ENCODE results near the gene ASMTL. TPM values are rescaled to one million over a fixed set of nuclear protein-coding genes. Genes with fewer than 3 reads are reported as not detected.
"Not testable (repeated sequence)": the region's sequence is repeated elsewhere in the genome, so short reads cannot be mapped to it uniquely, and the experiment has no call there.

ASMTL gene
- total and polyA plus RNA-seq, 2 donors (not counting 1 experiment from before 2014, with no cell fraction given) = 12.9 to 19.8 TPM

GRCh38 chrX:1450361-1451161 is 2.1 kb downstream of the ASMTL start:
- no peaks in the 10 kb centered on the region for H3K4me1 ChIP-seq (ENCODE audit: control insufficient read depth, extremely low read depth, insufficient read depth, low read length)
- no peaks in the 10 kb centered on the region for H4K20me1 ChIP-seq (ENCODE audit: control insufficient read depth, extremely low read depth, insufficient read depth, low read length)
- H3K27ac ChIP-seq (ENCODE audit: insufficient read depth, low read length) = no peak overlapping the region
- no peaks in the 10 kb centered on the region for H3K36me3 ChIP-seq (ENCODE audit: control insufficient read depth, insufficient read depth, low read length)
- no peak overlapping the region for H3K4me2 ChIP-seq (ENCODE audit: extremely low read depth, insufficient read depth, low read length)
- H3K27me3 ChIP-seq (ENCODE audit: control insufficient read depth, insufficient read depth, low read length) = no peaks in the 10 kb centered on the region
- no peak overlapping the region for H3K9ac ChIP-seq (ENCODE audit: insufficient read depth, low read length)
- DNase-seq (ENCODE audit: low read depth in 2 of 2) = no peak
- peaks cover 22% of the 10 kb centered on the region for H3K79me2 ChIP-seq (ENCODE audit: control insufficient read depth, insufficient read depth, low read length)
- no peaks in the 10 kb centered on the region for H3K9me3 ChIP-seq (ENCODE audit: control insufficient read depth, insufficient read depth, low read depth, low read length)
- H2AFZ ChIP-seq (ENCODE audit: low read length) = no peak overlapping the region
- H3K4me3 ChIP-seq (replicated peaks in 1 of 4; ENCODE audit: control extremely low read depth in 1 of 4, insufficient read depth in 1 of 4, low read depth in 3 of 4, low read length in 4 of 4) = peak overlapping the region in 1 of 4 experiments; percentile 84
- TF ChIP-seq EZH2 (IDR thresholded peaks at IDR 0.05; ENCODE audit: low read length, missing control alignments) (no peak), CTCF (conservative IDR thresholded peaks at IDR 0.05 in 1 of 2, IDR thresholded peaks at IDR 0.05 in 1 of 2; ENCODE audit: low read depth in 1 of 2, low read length in 2 of 2) (no peak)

- Histone ChIP-seq H3K79me2 (ENCODE audit: control insufficient read depth, insufficient read depth, low read length) (peaks cover 22% of the 10 kb centered on the region), H3K27me3 (ENCODE audit: control insufficient read depth, insufficient read depth, low read length) (no peaks in the 10 kb centered on the region), H3K27ac (ENCODE audit: insufficient read depth, low read length) (no peak overlapping the region), H3K4me2 (ENCODE audit: extremely low read depth, insufficient read depth, low read length) (no peak overlapping the region), H3K9me3 (ENCODE audit: control insufficient read depth, insufficient read depth, low read depth, low read length) (no peaks in the 10 kb centered on the region), H3K9ac (ENCODE audit: insufficient read depth, low read length) (no peak overlapping the region), H2AFZ (ENCODE audit: low read length) (no peak overlapping the region), H3K36me3 (ENCODE audit: control insufficient read depth, insufficient read depth, low read length) (no peaks in the 10 kb centered on the region), H3K4me3 (replicated peaks in 1 of 4; ENCODE audit: control extremely low read depth in 1 of 4, insufficient read depth in 1 of 4, low read depth in 3 of 4, low read length in 4 of 4) (no peak overlapping the region), H4K20me1 (ENCODE audit: control insufficient read depth, extremely low read depth, insufficient read depth, low read length) (no peaks in the 10 kb centered on the region), H3K4me1 (ENCODE audit: control insufficient read depth, extremely low read depth, insufficient read depth, low read length) (no peaks in the 10 kb centered on the region)
- no peak for DNase-seq (ENCODE audit: low read depth in 2 of 2)
- TF ChIP-seq CTCF (conservative IDR thresholded peaks at IDR 0.05 in 1 of 2, IDR thresholded peaks at IDR 0.05 in 1 of 2; ENCODE audit: low read depth in 1 of 2, low read length in 2 of 2) = no peak
- TF ChIP-seq EZH2 (IDR thresholded peaks at IDR 0.05; ENCODE audit: low read length, missing control alignments) = no peak
These were observed 2.9 kb downstream of the ASMTL start for GRCh38 chrX:1449823-1450149.

- no peak for DNase-seq (ENCODE audit: low read depth in 2 of 2)
- Histone ChIP-seq H3K36me3 (ENCODE audit: control insufficient read depth, insufficient read depth, low read length) (no peaks in the 10 kb centered on the region), H3K4me2 (ENCODE audit: extremely low read depth, insufficient read depth, low read length) (no peak overlapping the region), H3K27ac (ENCODE audit: insufficient read depth, low read length) (no peak overlapping the region), H3K9me3 (ENCODE audit: control insufficient read depth, insufficient read depth, low read depth, low read length) (no peaks in the 10 kb centered on the region), H3K4me3 (replicated peaks in 1 of 4; ENCODE audit: control extremely low read depth in 1 of 4, insufficient read depth in 1 of 4, low read depth in 3 of 4, low read length in 4 of 4) (no peak overlapping the region), H3K9ac (ENCODE audit: insufficient read depth, low read length) (no peak overlapping the region), H2AFZ (ENCODE audit: low read length) (no peak overlapping the region), H3K4me1 (ENCODE audit: control insufficient read depth, extremely low read depth, insufficient read depth, low read length) (no peaks in the 10 kb centered on the region), H3K79me2 (ENCODE audit: control insufficient read depth, insufficient read depth, low read length) (peaks cover 22% of the 10 kb centered on the region), H4K20me1 (ENCODE audit: control insufficient read depth, extremely low read depth, insufficient read depth, low read length) (no peaks in the 10 kb centered on the region), H3K27me3 (ENCODE audit: control insufficient read depth, insufficient read depth, low read length) (no peaks in the 10 kb centered on the region)
- TF ChIP-seq CTCF (conservative IDR thresholded peaks at IDR 0.05 in 1 of 2, IDR thresholded peaks at IDR 0.05 in 1 of 2; ENCODE audit: low read depth in 1 of 2, low read length in 2 of 2) = no peak
- no peak for TF ChIP-seq EZH2 (IDR thresholded peaks at IDR 0.05; ENCODE audit: low read length, missing control alignments)
These were observed 3.5 kb downstream of the ASMTL start for GRCh38 chrX:1449036-1449822.

- not testable (repeated sequence) for H4K20me1 ChIP-seq (ENCODE audit: control insufficient read depth, extremely low read depth, insufficient read depth, low read length); H3K4me2 ChIP-seq (ENCODE audit: extremely low read depth, insufficient read depth, low read length); H3K9me3 ChIP-seq (ENCODE audit: control insufficient read depth, insufficient read depth, low read depth, low read length); DNase-seq (ENCODE audit: low read depth in 2 of 2); H3K36me3 ChIP-seq (ENCODE audit: control insufficient read depth, insufficient read depth, low read length); H3K4me3 ChIP-seq (replicated peaks in 1 of 4; ENCODE audit: control extremely low read depth in 1 of 4, insufficient read depth in 1 of 4, low read depth in 3 of 4, low read length in 4 of 4); H3K27ac ChIP-seq (ENCODE audit: insufficient read depth, low read length); H3K4me1 ChIP-seq (ENCODE audit: control insufficient read depth, extremely low read depth, insufficient read depth, low read length); H3K9ac ChIP-seq (ENCODE audit: insufficient read depth, low read length); H3K27me3 ChIP-seq (ENCODE audit: control insufficient read depth, insufficient read depth, low read length); H2AFZ ChIP-seq (ENCODE audit: low read length)
- H3K79me2 ChIP-seq (ENCODE audit: control insufficient read depth, insufficient read depth, low read length) = peaks cover 22% of the 10 kb centered on the region
These were observed 4.1 kb downstream of the ASMTL start for GRCh38 chrX:1448573-1449001.

Measured in fibroblast of lung (primary cell).